GM12892 (cell line): ENCODE data around the gene KAZN.

Experiments used
- POLR2A ChIP-seq: IDR thresholded peaks from 2 replicates; pipeline ENCODE4 v1.6.1; 2011; ENCODE audit warnings: low read depth, low read length, control low read depth
- TAF1 ChIP-seq: IDR thresholded peaks from 2 replicates; pipeline ENCODE4 v1.6.1; 2011; ENCODE audit warnings: low read depth, mild to moderate bottlenecking, control low read depth, low read length, borderline replicate concordance

- TF ChIP-seq TAF1, result no peak
- TF ChIP-seq POLR2A, result no peak
Observed at GRCh38 chr1:14647777-14648176, 49.3 kb downstream of the KAZN start.
